Gastroesophageal sphincter (tissue), 3 donors: ENCODE data around the gene CARS1.

Source experiments
- POLR2AphosphoS5 ChIP-seq: sonication (generic); formaldehyde crosslinking; IDR thresholded peaks from one replicate; pipeline ENCODE4 v1.6.1; 2017; ENCODE audit warnings: antibody characterized with exemption
- TF ChIP-seq, protein P1 (sequence below), 4 experiments: fragments of 200-600 bp in 2 of 4; fragments of 450-650 bp in 2 of 4; sonication (generic) in 1 of 4; IDR thresholded peaks; one replicate each; pipeline ENCODE4 v1.5.1; 2017 to 2019; ENCODE audit warnings: antibody characterized with exemption in 4 of 4, mild to moderate bottlenecking in 2 of 4, moderate library complexity in 2 of 4

DNA sequence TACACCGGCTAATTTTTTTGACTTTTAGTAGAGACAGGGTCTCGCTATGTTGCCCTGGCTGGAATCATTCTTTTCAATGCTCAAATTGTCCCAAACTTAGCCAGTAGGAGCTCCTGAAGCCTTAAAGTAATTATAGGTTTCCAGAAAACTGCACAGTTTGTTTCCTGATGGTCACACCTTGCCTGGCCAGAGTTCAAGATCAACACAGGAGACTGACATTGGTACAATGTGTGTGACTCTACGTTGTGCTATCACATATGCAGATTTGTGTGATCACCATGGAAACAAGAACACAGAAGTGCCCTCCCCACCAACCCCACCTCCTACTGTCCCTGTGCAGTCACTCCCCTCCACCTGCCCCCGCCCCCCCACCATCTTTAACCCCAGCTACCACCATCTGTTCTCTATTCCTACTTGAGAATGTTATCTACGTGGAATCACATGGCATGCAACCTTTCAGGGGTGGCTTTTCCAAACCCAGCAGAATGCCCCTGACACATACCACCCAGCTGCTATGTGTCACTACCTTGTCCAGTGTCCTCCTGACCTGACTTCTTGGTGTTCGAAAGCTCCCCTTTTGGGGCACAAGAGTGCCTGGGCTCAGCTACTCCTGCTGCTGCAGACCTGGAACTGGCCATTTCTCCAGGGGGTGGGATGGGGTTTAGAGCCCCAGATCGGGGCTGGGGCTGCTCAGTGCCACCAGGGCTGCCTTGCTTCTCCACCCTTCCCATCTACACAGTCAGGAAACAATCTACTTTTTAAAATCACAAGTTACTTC lies 59.0 kb downstream of the CARS1 start:
- TF ChIP-seq POLR2AphosphoS5, result no peak
- TF ChIP-seq, protein P1, sequence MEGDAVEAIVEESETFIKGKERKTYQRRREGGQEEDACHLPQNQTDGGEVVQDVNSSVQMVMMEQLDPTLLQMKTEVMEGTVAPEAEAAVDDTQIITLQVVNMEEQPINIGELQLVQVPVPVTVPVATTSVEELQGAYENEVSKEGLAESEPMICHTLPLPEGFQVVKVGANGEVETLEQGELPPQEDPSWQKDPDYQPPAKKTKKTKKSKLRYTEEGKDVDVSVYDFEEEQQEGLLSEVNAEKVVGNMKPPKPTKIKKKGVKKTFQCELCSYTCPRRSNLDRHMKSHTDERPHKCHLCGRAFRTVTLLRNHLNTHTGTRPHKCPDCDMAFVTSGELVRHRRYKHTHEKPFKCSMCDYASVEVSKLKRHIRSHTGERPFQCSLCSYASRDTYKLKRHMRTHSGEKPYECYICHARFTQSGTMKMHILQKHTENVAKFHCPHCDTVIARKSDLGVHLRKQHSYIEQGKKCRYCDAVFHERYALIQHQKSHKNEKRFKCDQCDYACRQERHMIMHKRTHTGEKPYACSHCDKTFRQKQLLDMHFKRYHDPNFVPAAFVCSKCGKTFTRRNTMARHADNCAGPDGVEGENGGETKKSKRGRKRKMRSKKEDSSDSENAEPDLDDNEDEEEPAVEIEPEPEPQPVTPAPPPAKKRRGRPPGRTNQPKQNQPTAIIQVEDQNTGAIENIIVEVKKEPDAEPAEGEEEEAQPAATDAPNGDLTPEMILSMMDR (IDR thresholded peaks at IDR 0.05), result no peak
